Measurements from ENCODE around the gene CCAR1. TPM values are rescaled to one million over a fixed set of nuclear protein-coding genes. Genes with fewer than 3 reads are reported as not detected.

CCAR1 gene
- polyA plus RNA-seq, 2 of the 4 experiments (the other 2 are of a cell fraction): 98.8 to 107 TPM

GRCh38 chr10:68828833-68829232 is 107.8 kb downstream of the CCAR1 start (continued):
- no peak for TF ChIP-seq BCL3 (IDR thresholded peaks at IDR 0.05)

- 66% methylated on average over 6 of the region's 6 CpGs for whole genome bisulfite sequencing (ENCODE audit: missing lambda C conversion rate)
- Histone ChIP-seq H3K4me1 (no peaks in the 10 kb centered on the region), H3K4me2 (no peak overlapping the region), H3K27ac (no peak overlapping the region), H3K9me3 (no peaks in the 10 kb centered on the region), H3K4me3 (no peak overlapping the region)
- ChIA-PET POLR2A (no interaction called here), CTCF (interaction anchor here (1.2 to 1.9 kb wide), 2 partner anchors 9 to 617 kb away, joined by 3 to 6 read pairs; no protein-coding TSS in a partner anchor)
- DNase-seq (ENCODE audit: low read depth in 1 of 2, low spot score in 1 of 2) (no peak), ATAC-seq (no peak), FAIRE-seq (no peak)
- TF ChIP-seq MAZ (IDR thresholded peaks at IDR 0.05; ENCODE audit: borderline replicate concordance, low read depth, low read length) (no peak), HEYL (CRISPR knock-in tag; IDR thresholded peaks at IDR 0.05) (no peak), ELK1 (IDR thresholded peaks at IDR 0.05; ENCODE audit: low read depth, low read length) (no peak), CBX8 (IDR thresholded peaks at IDR 0.05) (no peak), GATA3 (IDR thresholded peaks at IDR 0.05; ENCODE audit: borderline replicate concordance) (no peak), HMGXB4 (CRISPR knock-in tag; IDR thresholded peaks at IDR 0.05; ENCODE audit: borderline replicate concordance) (no peak), MAFK (IDR thresholded peaks at IDR 0.05; ENCODE audit: partially characterized antibody) (no peak), KDM5A (IDR thresholded peaks at IDR 0.05) (no peak), ESRRA (IDR thresholded peaks at IDR 0.05; ENCODE audit: borderline replicate concordance, low read length) (no peak), ZC3H11A (IDR thresholded peaks at IDR 0.05) (no peak), POLR2A (IDR thresholded peaks at IDR 0.05; ENCODE audit: low read length) (no peak), HES2 (IDR thresholded peaks at IDR 0.05) (no peak), HDAC2 (IDR thresholded peaks at IDR 0.05) (no peak), ZSCAN20 (CRISPR knock-in tag; IDR thresholded peaks at IDR 0.05) (no peak), KDM1A (IDR thresholded peaks at IDR 0.05; ENCODE audit: low read depth) (no peak), BHLHE40 (IDR thresholded peaks at IDR 0.05; ENCODE audit: low read depth, low read length) (no peak), PHF8 (IDR thresholded peaks at IDR 0.05; ENCODE audit: borderline replicate concordance, low read depth) (no peak), CTCF (IDR thresholded peaks at IDR 0.05) (no peak)
These were observed 108.5 kb downstream of the CCAR1 start for GRCh38 chr10:68829521-68829920.

- H3K27ac ChIP-seq: no peak overlapping the region
- TF ChIP-seq POLR2AphosphoS2 (conservative IDR thresholded peaks at IDR 0.05; ENCODE audit: low read length) (no peak), HMGXB4 (CRISPR knock-in tag; IDR thresholded peaks at IDR 0.05; ENCODE audit: borderline replicate concordance) (no peak), ELK1 (IDR thresholded peaks at IDR 0.05; ENCODE audit: low read depth, low read length) (no peak), USF2 (IDR thresholded peaks at IDR 0.05) (no peak), NR3C1 (IDR thresholded peaks at IDR 0.05) (no peak), CHD2 (IDR thresholded peaks at IDR 0.05; ENCODE audit: low read length, partially characterized antibody) (no peak), HOXB13 (CRISPR knock-in tag; IDR thresholded peaks at IDR 0.05; ENCODE audit: low read depth) (no peak), MAX (IDR thresholded peaks at IDR 0.05) (no peak), EHMT2 (IDR thresholded peaks at IDR 0.05; ENCODE audit: low read depth) (no peak), EP300 (IDR thresholded peaks at IDR 0.05) (no peak)
- DNase-seq (ENCODE audit: low read depth in 1 of 2, low spot score in 1 of 2) (no peak), FAIRE-seq (no peak), ATAC-seq (no peak)
- H3K9me3 ChIP-seq: no peaks in the 10 kb centered on the region
- no peak overlapping the region for H3K4me2 ChIP-seq
- H3K4me1 ChIP-seq: no peaks in the 10 kb centered on the region
- CTCF ChIA-PET: interaction anchor here (1.2 to 1.9 kb wide), 2 partner anchors 9 to 618 kb away, joined by 3 to 6 read pairs; no protein-coding TSS in a partner anchor
- 90% methylated on average over 6 of the region's 6 CpGs for WGBS (ENCODE audit: missing lambda C conversion rate)
- POLR2A ChIA-PET: no interaction called here
- no peak overlapping the region for H3K4me3 ChIP-seq
These were observed 108.9 kb downstream of the CCAR1 start for GRCh38 chr10:68829952-68830351.

All from A549 (cell line).